ENCODE results near the gene KCNAB1.
A peak's percentile ranks its signal among the peaks of the same experiment; 100 is the strongest.

KCNAB1 gene

DNA sequence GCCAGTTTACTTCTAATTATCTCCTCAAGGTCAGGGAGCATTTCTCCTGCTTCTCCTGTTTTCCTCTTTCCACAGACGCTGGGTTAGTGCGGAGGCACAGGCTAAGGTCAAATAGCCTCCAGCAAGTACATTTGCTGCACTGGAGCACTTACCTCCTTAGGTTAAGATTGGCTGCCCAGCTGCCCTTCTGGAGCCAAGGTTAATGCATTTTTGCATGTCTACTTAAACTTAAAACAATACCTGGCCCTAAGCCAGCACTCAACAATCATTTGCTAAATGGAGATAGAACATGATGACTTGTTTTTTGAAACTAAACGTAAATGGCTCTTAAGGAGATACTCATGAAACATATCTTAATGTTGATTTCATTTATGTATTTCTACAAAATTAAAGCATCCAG is 351.1 kb downstream of the KCNAB1 start:
- DNase-seq = no peak

DNA sequence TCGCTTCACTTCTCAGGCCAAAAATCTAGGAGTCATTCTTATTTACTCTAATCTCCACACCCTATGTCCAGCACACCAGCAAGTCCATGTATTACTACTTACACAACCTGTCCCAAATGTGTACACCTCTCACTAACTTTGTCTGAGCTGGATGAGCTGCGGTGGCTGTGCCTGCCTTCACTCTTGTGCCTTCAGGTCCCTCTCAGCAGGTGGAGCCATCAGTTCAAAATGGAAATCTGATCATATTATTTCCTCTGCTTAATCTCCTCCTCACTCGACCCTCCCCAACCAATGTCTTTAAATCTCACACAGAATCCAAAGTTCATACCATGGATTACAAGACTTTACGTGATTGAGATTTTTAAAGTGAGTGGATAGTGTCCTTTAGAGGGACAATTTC is 351.8 kb downstream of the KCNAB1 start:
- no peak for DNase-seq

DNA sequence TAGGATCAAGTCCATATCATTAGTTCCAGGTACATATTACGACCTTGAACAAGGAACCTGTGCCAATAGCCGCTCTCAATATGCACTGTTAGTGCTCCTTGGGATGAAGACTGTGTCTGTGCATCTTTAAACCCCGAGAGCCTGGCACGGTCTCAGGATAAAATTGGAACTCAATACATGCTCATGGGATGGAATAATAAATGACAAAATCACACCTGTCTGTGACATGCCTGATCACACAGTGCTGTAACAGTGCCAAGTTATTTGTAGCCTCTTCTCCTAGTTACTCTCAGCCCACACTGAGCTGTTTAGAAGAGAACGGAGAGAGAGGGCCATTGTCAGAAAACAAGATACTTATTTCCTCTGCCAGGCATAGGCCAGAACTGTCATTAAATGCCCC is 352.3 kb downstream of the KCNAB1 start:
- peak; percentile 70 for DNase-seq

DNA sequence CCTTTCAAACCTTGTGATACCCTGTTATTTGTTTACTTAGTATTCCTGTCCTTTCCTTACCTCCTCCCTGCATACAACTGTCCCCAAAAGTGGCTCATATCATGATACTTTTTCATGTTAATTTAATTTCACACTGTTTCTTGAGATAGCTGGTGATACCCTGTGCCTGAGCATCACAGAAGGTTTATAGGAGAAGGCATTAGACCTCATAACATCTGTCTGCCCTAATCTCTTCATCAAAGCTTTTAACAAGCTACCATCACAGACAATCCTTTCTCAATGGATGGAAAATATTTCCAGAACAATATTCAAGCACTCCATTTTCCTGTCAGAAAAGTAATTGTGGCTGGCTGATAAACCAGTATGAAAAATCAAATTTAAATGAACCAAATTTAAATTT is 353.0 kb downstream of the KCNAB1 start:
- DNase-seq = no peak

DNA sequence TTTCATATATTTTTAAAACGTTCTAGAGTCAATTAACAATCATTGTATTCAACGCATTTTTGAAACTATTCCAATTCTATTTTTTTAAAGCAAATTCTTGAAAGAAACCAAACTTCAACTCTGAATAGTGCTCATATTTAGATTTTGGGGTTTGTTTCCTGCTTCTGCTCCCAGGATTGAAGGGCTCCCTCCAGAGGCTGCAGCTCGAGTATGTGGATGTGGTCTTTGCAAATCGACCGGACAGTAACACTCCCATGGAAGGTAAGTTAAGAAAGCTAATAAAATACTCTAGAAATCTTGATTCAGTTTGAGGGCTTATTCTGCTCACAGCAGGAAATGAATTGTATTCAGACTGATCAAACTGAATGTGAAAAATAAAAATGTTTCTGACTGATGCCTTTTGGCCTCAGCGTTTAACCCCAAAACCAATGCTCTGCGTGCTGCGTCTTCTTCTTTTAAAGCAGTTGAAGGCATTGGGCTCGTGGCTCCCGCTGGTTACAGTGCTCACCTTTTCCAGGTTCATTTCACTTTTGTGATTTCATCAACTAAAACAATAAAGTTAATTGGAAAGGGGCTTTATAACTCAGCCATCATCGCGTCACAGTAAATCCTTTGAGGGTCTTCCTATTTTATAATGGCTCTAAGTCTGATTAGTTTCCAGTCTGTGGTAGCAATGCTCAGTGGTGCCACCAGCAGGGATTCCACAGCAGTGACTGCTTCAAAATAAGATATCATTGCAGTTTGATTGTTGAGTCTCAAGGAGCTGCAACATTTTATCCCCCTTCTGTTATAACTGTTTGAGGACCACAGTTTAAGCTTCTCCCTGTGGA is 354.4 kb downstream of the KCNAB1 start:
- DNase-seq = no peak

DNA sequence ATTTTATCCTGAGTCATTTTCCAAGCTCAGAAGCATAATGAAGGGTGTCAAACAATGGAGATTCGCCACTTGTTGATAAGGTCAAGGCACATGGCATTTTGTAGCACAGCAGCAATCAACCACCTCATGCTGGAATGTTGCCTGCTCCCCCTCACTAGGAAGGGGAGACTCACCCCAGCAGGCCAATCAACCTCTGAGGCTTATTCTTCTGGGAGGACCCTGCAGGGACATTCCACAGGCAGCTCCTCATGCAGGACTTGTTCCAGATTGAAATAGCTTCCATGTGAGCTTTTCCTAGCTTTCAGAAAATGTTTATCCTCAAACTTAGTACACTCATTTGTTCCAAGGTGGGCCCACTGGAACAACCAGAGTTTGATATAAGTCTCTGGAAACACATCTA is 356.9 kb downstream of the KCNAB1 start:
- no peak for DNase-seq

DNA sequence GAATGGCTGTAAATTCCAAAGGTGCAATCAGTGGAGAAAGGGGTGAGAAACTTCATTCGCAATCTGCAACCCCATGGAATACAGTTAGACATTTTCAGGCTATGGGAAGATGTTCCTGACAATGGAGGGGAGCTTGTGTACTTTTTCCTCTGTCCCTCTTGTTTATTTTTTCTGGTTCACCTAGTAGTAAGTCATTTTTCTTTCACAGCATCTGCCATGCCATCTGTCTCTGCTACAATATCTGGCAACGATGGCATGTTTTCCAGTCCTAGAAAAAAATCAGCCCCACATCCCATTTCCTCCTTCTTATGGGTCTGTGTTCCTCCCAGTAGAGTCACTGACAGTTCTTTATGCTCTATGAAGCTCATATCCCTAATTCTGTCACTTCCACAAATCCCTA is 358.5 kb downstream of the KCNAB1 start:
- peak; percentile 97 for DNase-seq

DNA sequence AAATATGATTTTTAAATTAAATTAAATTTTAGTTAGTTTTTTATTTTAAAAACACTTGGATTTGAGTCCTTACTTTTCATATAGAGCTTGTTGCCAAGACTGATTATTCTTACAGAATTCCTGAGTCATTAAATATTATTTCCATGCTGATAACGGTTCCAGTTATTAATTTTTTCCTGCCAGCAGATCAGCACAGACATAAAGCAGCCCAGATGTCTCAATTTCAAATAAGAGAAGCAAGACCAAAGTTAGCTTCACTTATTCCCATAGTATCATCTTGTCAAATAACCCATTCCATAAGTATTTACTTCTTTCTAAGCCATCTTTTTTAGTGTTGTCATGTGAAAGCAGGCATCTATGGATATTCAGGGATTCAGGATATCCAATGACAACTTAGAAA is 359.2 kb downstream of the KCNAB1 start:
- no peak for DNase-seq

DNA sequence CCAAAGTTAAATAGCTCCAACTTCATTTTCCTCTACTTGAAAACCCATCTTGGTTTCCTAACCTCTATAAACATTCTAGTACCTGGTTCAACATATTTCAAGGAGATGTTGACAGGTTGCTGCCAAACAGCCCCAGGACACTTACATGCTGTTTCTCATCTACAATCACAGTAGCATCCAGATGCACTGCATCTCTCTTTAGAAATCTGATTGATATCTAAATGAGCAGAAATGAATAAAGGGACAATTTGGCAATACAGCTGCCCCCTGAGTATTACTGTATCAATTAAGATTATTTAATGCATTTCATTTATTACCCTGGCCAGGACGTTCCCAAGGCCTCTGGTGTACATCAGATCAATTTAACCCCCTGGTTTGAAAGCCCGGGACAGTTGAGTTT is 360.6 kb downstream of the KCNAB1 start:
- DNase-seq = no peak

DNA sequence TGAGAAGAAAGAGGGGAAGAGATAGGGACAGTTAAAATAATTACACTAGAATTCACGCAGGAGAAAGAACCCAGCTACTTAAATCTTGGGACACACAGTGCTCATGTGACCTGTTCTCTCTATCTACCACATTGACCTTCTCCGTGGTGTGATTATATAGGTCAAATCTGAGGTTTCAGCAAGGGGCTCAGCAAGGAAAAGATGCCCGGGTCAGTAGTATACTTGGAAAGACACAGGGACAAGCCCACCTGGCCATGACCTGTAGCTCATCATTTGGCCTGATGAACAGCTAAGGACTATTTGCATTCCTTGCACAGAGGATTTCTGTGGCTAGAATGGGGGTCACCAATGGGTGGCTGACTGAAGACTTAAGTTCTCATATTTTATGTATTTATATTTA is 362.6 kb downstream of the KCNAB1 start:
- DNase-seq = no peak

DNA sequence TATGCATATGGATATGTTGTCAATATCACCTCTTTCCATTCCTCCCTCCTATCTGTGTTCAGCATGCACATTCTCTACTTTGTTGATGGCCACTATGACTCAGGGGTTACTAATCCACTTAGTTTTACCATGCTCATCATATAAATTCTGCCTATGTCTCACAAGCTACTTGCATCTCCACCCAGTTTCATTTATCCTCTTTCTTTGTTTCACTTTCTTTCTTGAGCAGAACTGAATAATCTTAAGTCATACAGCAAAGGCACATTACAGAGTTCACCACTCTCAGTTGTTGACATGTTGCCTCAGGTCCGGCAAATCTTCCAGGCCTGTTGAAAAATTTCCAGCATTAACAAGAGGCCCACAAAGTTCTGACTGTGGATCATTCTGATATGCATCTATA is 363.0 kb downstream of the KCNAB1 start:
- no peak for DNase-seq

DNA sequence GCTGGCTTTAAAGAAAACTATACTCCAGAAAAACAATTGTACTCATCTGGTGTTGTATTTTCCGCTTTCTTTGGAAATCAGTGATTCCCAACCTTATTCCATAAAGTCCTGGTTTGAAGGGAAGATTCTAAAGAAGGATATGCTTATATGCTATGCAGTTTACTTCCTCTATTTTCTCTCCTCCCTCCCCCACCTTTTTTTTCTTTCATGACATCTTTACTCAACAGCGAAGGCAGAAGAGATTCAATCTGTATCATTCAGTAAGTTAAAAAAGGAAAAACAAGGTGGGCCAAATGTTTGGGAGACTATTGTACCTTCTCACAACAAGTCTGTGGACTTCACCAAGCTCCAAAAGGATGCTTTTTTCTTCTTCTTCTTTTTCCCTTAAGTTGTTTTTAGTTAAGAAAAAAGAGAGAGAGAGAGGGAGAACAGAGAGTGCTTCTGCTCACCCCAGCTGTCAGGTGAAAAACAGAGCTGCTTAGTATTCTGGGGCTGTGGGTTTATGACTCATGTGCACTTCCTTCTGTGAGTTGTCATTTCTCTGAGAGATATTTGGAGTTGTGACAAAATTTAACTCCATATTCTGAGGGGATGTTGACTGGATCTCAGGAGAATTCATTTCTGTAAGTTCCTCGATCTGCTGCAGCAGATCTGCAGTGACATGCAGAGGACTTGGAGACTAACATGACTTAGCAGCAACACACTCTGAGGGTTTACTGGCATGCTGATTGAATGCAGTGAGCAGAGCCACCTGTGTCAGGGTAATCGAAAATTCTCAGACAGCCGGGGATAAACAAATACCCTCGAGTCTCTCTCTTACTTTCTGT is 363.8 kb downstream of the KCNAB1 start:
- peak; percentile 75 for DNase-seq

DNA sequence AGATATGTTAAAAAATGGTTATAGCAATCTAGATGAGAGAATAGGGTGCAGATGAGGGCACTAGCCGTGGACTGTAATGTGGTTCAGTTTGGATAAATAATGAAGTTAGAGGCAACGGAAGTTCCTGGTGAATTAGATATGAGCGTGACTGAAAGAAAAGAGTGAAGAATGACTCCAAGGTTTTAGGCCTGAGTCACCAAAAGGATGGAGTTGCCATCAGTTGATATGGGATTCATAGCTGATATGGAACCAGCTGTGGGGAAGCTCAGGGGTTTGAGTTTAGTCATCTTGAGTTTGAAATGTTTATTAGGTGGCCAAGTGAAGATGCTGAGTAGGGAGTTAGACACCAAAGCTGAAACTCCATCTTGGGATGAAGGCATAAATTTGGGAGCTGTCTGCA is 368.4 kb downstream of the KCNAB1 start:
- DNase-seq = no peak

DNA sequence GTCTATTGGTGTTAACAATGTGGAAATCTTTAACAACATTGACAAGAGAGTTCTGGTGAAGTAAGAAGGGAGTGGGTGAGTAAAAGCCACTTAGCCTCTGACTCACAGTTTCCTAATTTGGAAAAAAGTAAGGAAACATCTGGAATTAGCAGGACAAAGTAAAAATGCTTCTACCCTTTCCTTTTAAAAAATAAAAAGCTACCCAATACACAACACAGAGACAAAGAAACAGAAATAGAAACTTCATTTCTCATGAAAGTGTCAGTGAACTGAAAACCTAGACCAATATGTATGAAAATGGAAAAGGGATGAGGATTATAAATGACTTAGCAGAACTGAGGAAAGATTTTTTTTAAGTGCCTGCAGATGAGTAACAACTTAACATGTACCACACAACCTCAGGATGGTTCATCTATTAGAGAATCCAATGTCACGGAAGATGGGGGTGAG is 369.1 kb downstream of the KCNAB1 start:
- no peak for DNase-seq

DNA sequence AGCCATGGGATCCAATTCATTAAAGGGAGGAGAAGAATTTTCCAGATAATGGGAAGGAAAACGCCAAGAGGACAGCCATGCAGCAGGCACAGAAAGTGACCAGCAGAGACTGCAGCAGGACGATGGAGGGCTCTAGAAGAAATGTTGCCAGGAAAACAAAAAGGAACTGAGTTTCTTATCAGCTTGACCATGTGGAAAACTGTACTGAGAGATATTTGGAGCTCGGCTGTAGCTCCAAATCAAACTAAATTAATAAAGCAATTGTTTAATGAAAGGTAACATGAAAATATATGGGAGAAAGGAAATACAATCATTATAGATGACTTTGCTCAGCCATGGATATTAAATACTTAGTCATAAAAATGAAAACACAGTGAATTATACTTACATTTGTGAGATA is 370.8 kb downstream of the KCNAB1 start:
- no peak for DNase-seq

DNA sequence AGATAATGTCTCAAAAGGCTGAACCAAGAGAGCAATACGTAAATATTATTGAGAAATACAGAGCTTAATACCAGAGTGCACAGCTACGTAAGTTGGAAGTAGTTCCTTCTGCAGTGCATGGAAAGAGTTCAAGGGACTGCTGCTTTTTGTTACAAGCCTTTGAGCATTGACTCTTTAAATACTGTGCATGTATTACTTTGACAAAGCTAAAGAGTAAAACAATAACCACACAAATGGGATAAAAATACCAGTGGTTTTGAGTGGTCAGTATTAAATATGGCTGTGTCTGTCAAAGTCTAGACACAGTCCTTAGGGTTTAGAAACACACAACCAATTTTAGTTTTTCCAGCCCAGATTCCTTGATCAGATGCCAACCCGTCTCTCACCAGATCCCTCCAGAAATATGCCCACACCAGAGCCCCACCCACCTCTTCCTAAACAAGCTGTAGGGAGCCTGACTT is 372.5 kb downstream of the KCNAB1 start:
- DNase-seq = peak; percentile 49

DNA sequence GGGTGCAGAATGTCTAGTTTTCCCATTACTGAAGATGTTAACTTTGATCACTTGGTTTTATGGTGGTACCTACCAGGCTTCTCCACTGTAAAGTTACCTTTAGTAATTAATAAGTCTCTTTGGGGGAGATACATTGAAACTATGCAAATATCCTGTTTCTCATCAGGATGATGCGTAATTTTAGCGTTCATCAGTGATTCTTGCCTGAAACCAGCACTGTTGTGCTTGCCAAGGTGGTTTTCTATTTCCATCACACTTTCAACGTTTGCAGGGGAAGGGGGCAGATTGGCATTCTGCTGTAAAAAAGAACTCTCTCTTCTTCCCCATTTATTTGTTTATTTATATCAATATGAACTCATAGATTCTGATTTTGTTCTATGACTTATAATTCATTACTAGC is 373.5 kb downstream of the KCNAB1 start:
- no peak for DNase-seq

DNA sequence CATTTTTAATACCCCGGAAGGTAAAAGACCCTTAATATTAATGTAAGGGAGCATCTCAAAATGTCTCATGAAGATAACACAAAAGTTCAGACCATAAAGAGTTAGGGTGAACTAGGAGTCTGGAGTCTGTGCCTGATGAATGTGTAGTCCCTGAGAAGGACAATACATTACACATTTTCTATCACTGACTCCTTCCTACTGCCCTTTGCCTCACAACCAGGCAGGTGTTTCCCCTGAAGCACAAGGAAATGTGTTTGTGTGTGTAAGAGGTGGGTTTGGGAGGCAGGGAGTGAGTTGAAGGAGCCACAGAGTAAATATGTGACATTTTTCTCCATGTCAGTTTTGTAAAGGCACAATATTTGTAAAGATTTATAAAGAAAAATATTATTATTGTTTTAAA is 375.4 kb downstream of the KCNAB1 start:
- DNase-seq = no peak

DNA sequence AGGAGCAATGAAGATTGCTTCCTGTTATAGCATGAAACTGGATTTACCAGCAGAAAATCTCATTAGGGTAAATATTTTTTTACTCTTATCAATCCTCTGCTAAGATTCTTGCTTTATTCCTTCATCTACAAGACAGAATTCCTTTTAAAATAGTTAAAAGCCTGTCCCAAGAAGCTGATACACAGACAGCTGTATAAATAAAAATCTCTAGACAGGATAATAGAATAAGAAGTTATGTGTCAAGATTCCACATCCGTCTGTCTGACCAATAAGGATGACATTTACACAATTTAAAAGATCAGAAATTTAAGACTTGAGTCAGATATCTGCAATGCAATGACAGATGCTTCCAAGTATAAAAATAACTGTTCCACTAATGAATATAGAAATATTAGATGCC is 376.9 kb downstream of the KCNAB1 start:
- no peak for DNase-seq

DNA sequence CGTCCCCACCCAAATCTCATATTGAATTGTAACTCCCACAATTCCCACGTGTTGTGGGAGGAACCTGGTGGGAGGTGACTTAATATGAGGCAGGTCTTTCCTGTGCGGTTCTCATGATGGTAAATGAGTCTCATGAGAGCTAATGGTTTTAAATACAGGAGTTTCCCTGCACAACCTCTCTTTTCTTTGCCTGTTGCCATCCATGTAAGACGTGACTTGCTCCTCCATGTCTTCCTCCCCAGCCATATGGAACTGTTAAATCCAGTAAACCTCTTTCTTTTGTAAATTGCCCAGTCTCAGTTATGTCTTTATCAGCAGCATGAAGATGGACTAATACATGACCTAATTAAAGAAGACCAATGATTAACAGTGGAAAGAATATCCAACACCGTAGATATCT is 377.9 kb downstream of the KCNAB1 start:
- no peak for DNase-seq

DNA sequence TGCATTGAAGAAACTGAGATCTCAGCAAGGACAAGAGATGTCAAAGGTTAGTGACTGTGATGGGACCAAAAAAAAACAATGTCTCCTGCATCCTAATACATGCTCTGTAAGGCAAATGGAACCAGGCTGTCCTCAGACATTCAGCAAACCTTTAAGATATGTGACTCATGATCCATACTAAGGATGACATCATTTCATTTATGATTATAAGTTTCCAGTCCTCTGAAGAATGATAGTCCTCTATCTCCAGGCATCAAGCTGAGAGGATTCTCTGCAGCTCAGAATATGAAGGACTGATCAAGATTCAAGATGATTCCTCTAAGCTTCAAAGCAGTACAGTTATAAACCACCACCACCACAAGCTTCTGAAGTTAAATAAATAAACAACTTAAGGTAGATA is 386.9 kb downstream of the KCNAB1 start:
- no peak for DNase-seq

DNA sequence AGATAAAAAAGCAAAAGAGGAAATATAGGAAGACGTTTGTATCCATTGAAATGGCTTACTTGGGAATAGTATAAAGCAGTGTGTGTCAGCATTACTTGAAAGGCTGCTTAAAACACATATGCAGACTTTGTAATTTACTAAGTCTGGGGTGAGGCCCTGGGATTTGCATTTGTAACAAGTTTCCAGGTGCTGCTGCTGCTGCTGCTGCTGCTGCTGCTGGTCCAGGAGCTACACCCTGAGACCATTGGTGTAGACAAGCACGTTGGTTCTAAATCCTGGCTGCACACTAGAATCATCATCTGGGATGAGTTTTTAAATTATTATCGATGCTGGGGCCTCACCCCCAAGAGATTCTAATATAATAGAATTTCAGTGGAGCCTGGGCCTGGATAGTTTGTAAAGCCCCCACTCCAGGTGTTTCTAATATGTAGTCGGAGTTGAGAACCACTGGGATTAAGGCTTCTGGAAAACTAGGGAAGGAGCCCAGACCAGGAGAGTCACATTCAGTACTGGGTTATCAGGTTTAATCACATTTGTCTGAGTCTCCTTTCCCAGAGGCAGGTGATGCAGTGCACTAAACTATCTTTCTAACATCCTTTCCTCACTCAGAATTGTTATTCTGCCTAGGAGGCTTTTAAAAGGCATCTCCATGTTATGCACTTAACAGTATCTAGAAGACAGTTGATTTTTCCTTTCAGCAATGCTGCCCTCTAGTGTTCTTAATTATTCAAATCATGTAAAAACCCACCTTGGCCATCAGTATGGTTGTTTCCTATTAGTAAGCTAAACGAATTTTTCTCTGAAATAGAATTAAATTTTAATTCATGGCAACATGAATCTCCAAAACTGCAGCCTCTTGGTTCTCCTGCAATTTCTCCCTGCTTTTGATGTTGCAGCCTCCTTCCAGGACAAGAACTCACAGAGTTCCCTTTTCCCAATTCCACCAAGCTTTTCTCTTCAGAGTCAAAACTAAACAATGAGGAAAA is 389.1 kb downstream of the KCNAB1 start:
- DNase-seq = peak; percentile 55
